Globus pallidus (tissue), 1 donor: ENCODE results near the gene TRAFD1.

Source experiments
- DNase-seq: peaks from one replicate; pipeline ENCODE4 v3.0.0-alpha.2; 2015; ENCODE audit warnings: low spot score

TRAFD1 gene

GRCh38 chr12:112160611-112161010, 35.3 kb downstream of the TRAFD1 start:
- DNase-seq, result no peak

- DNase-seq, result no peak
Measured at GRCh38 chr12:112161711-112162110, 36.4 kb downstream of the TRAFD1 start.

- DNase-seq, result no peak
Measured at GRCh38 chr12:112162241-112162790, 37.0 kb downstream of the TRAFD1 start.

GRCh38 chr12:112163056-112163455, 37.7 kb downstream of the TRAFD1 start:
- no peak for DNase-seq

GRCh38 chr12:112163471-112163991, 38.2 kb downstream of the TRAFD1 start:
- DNase-seq, result no peak

- DNase-seq, result no peak
Measured at GRCh38 chr12:112164011-112164660, 38.8 kb downstream of the TRAFD1 start.

GRCh38 chr12:112165624-112166023, 40.3 kb downstream of the TRAFD1 start:
- no peak for DNase-seq

GRCh38 chr12:112166051-112167015, 41.0 kb downstream of the TRAFD1 start:
- DNase-seq, result no peak

- DNase-seq, result no peak
Measured at GRCh38 chr12:112167031-112167461, 41.7 kb downstream of the TRAFD1 start.

- no peak for DNase-seq
Measured at GRCh38 chr12:112167718-112168525, 42.6 kb downstream of the TRAFD1 start.

- no peak for DNase-seq
Measured at GRCh38 chr12:112168561-112168971, 43.2 kb downstream of the TRAFD1 start.

- DNase-seq, result no peak
Measured at GRCh38 chr12:112169161-112169872, 44.0 kb downstream of the TRAFD1 start.

- DNase-seq, result no peak
Measured at GRCh38 chr12:112169966-112170365, 44.6 kb downstream of the TRAFD1 start.

- no peak for DNase-seq
Measured at GRCh38 chr12:112170376-112170775, 45.0 kb downstream of the TRAFD1 start.

- DNase-seq, result no peak
Measured at GRCh38 chr12:112170971-112171596, 45.7 kb downstream of the TRAFD1 start.

GRCh38 chr12:112172556-112173324, 47.4 kb downstream of the TRAFD1 start:
- DNase-seq, result no peak

- DNase-seq, result no peak
Measured at GRCh38 chr12:112175361-112176155, 50.2 kb downstream of the TRAFD1 start.

GRCh38 chr12:112176321-112177010, 51.1 kb downstream of the TRAFD1 start:
- no peak for DNase-seq
